Mesenteric fat pad (tissue), 1 donor: Measurements from ENCODE around the gene MRPL45. TPM values are rescaled to one million over a fixed set of nuclear protein-coding genes. Genes with fewer than 3 reads are reported as not detected.

Source experiments
- DNase-seq: peaks from one replicate; pipeline ENCODE4 v3.0.0-alpha.2; 2020; ENCODE audit warnings: low spot score
- total RNA-seq: library from RNA; stranded (reverse); fragmentation: NEBNext Ultra II Directional; extraction: Animal tissue kit (Norgen Biotek cat#: 25700); gene quantifications from one replicate; pipeline ENCODE4 v1.2.1, GENCODE V29; 2021
- donor health status: DM: yes; HTN: yes; CAD: no.

The MRPL45 gene
- total RNA-seq, 1 donor from 2014 or later = 21.7 TPM

DNA sequence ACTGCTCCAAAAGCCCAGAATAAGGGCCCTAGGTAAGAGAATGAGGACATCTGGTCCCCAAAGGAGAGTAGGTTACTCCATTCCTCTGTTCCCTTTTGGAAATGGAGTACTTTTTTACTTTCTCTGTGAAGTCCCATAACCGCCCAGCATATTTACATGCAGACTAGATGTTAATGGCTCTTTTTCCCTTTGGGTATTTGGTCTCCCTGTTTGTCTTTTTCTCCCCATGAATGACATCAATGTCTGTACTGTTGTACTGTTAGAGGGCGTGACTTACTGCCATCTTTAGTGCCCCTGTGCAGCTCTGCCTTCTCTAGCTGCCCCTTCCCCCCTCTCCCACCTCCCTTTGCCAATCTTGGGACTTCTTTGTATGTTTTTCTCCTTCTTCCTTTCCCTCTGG, 27.8 kb downstream of the MRPL45 start:
- DNase-seq = no peak

GRCh38 chr17:38325221-38325851, 28.4 kb downstream of the MRPL45 start:
- no peak for DNase-seq

DNA sequence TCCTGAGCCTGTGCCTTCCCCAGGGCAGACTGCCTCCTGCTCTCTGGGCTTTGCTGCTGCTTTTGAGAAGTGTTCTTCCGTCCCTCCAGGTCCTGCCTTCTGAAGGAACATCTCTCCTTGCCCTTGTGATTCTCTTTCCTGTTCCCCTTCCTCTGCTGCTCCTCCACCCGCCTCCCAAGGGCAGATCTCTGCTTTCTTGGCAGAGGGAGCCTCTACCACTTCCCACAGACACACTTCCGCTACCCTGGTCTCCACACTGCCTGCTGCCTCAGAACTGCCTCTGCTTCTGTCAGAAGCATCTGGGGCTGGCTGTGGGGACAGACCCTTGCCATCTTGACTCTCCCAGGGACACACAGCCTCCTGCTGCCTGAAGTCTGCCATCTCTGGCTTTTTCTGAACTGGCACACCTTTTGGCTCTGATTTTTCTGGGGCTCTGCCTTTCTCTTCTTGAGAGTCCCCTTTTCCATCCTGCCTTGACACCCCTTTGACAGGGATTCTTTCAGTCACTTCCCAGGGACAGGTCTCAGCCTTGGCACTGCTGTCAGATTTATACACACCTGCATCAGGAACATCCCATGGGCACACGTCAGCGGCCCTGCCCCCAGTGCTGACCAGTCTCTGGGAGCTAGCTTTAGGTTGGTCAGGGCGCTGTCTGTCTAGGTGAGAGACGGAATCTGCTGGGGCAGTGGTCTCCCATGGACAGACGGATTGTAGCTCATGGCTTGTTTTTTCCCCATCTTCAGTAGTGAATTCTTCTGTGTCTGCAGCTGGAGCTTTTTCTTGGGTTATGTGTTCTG, 30.2 kb downstream of the MRPL45 start:
- DNase-seq = no peak

GRCh38 chr17:38327936-38328335, 31.0 kb downstream of the MRPL45 start:
- no peak for DNase-seq

- DNase-seq = no peak
These were observed 31.7 kb downstream of the MRPL45 start for GRCh38 chr17:38328620-38329019.

DNA sequence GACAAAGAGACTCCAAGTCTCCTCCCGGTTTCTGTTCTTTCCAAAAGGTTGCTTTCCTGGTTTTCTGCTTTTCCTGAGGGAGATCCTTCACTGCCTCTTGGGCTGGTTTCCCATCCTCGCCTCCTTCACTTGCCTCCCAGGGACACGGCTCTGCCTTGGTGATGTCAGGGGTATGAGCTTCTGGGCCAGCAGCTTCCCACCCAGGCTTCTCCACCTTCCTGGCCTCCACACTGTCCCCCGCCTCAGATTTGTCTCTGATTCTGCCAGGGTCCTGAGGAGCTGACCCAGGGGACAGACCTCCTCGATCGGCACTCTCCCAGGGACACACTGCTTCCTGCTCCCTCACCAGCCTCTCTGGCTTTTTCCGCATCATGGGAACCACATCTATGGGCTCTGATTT, 32.3 kb downstream of the MRPL45 start:
- no peak for DNase-seq

- DNase-seq = no peak
These were observed 33.1 kb downstream of the MRPL45 start for GRCh38 chr17:38329808-38330730.

DNA sequence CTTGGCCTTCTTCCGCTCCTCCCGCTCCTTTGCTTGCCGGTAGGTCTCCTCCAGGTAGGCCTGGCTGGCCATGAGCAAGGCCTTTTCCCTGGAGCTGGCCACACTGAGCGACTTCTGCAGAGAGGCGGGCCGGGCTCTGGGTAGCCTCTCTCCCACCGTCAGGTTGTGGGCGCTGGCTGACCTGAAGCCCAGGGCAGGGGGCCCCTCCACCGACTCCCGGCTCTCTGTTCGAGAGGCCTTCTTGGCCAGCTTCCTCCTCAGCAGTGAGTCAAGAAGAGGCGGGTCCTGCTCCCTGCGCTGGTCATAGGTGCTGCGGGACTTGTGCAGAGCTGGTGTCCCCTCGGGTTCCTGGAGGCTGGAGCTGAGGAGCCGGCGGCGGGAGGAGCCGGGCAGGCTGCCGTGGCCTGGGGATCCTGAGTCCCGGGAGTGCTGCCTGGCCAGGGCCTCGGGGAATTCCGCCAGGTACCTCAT, 34.0 kb downstream of the MRPL45 start:
- no peak for DNase-seq

- no peak for DNase-seq
These were observed 35.8 kb downstream of the MRPL45 start for GRCh38 chr17:38332735-38333134.

DNA sequence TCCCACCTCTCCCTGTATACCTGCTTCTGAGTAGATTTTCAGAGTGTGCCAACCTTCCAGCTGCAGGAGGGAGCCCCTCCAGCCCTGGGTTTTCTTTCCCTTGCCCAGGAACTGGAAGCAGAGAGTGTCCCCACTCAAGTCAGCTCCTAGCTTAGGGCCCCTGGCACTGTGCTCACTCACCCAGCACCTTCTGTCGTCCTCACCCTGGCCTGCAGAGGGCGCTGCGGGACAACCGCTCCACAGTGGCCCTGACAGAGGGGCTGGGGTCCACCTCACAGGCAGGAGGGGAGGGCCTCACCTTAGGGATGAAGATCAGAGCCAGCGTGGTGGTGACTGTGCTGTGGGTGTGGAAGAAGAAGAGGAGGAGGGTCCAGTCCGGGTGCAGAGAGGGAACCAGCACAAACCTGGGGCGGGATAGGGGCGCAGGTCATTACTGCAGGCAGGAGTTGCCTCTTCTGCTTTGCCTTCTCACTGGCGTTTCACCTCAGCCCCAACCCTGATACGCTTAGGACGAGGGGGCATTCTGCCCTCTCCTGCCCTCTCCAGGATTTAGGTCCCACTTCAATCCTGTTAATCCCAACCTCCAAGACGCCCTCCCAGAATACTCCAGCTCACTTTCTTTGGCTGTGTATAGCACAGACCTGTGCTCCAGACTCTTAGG, 36.8 kb downstream of the MRPL45 start:
- DNase-seq = no peak

DNA sequence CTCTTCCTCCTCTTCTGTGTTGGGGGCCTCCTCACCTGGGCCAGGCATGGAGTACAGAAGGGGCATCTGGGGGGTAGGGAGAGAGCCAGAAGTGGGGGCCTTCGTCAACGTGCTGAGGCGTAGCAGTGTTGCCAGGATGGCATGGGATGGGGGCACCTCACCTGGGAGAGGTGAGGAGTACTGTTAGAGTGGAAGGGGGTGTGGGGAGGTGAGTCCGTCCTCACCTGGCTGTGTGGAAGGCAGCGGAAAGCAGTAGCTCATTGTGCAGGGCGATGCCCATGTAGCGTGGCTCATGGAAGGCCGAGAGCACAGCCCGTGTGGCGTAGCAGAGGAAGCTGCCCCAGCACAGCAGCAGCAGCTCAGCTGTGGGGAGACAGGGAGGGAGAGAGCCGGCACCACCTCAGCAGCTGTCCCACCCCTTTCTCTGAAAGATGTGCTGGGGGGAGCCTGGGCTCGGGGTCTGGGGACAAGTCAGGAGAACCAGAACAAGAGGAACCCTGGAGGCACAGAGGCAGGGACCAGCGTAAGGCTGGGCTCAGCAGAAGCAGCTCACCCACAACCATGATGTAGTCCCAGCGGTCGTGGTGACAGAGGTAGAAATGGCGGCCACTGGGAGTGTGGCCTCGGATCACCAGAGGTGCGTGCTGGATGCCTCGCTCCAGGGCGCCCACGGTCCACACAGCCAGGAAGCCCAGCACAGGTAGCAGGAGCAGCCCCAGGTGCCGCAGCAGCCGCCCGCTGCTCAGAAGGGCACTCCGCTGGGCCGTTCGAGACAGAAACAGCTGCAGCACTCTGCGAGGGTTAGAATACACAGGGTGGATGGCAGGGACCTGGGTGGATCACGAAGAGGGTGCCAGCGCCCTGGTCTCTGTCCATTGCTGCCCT, 37.8 kb downstream of the MRPL45 start:
- no peak for DNase-seq

DNA sequence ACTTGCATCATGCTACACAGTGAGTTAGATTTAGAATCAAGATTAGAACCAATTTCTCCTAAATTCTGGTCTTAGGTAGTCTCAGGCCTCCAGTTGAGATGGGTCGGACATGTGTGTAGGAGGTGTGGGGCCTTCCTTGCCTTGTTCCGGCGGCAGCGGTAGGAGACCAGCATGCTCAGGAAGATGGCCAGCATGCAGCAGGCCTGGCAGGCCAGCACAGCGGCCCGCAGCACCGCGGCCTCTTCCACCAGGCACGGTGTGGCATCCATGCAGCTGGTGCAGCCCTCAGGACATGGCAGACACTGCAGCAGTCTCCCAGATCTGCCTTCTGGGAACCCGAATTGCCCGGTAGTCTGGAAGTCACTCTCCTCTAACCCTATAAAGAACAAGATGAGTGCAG, 39.9 kb downstream of the MRPL45 start:
- no peak for DNase-seq

- DNase-seq = no peak
These were observed 41.1 kb downstream of the MRPL45 start for GRCh38 chr17:38338053-38338452.

GRCh38 chr17:38338535-38338934, 41.6 kb downstream of the MRPL45 start:
- no peak for DNase-seq

GRCh38 chr17:38339891-38340290, 42.9 kb downstream of the MRPL45 start:
- DNase-seq = no peak

DNA sequence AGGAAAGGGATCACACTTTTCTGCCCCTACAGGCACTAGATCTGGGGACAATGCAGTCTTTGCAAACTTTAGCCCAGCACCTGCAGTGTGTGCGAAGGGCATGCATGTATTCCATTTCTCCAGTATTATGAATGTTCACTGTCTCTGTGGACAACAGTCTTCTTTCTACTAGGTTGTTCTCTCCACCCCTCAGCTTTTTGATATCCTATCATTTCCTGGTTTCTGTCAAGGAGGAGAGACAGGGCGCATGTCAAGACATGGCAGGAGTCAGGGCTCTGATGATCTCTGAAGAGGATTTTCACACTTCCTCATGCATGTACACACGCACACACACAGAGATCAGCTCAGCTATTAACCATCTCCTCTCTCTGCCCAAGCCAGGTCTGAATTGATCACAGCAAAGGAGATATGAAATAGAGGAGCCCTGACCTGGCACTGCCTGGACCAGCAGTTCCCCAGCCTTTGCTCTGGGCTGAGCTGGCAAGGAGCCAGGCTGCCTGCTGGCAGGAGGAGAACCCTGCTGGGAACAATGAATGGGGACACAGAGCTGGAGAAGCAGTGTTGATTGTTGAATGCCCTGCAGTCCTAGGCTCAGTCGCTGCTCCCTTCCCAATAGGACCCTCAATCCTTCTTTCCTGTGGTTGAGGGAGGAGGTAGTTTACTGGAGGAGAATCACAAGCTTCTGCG, 44.2 kb downstream of the MRPL45 start:
- no peak for DNase-seq

DNA sequence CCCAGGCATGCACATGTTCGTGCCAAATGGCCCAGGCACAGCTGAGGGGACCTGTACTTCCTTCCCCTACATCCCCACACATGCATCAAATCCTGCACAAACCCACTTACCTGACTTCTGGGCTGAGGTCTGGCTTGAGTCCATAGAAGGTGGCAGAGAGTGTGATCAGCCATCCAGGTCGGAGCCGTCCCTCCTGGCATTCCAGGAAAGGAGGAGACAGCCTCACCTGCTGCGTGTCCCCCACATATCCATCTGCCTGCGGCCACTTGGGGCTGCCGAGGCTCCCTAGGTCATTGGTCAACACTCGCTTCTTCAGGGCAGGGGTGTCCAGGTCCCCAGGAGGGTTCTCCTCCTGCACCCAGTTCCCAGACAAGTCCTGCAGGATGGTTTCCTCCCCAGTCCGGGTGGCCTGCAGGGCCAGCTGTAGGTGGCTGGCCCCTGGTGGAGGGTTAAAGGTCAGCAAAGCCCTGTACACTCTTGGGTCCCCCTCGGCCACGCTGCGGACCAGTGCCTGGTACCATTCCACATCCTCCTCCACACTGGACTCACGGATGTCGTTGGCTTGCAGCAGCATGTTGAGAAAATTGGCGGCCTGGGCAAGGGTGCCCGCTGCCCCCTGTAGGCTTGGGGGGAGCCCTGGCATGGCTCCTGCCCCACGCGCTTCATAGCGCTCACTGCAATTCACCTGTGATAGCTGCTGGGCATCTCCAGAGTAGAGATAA, 46.1 kb downstream of the MRPL45 start:
- DNase-seq = no peak

GRCh38 chr17:38343608-38344419, 46.8 kb downstream of the MRPL45 start, which contains the start of gene GPR179:
Gene GPR179 (minus strand): TSS chr17:38343956. CDS start chr17:38343789, 167 bp downstream.
- no peak for DNase-seq
